HG03066 (cell line): ENCODE data around the gene SLC16A2.
A peak's percentile ranks its signal among the peaks of the same experiment; 100 is the strongest.

ENCODE experiments used
- ATAC-seq: cut with Tn5 transposase; IDR thresholded peaks from one replicate; pipeline ENCODE4 v1.9.1; 2021; ENCODE audit warnings: low read depth; ENCODE audit not compliant: unreplicated experiment

Gene SLC16A2

GRCh38 chrX:74534569-74535038 is 113.3 kb downstream of the SLC16A2 start:
- ATAC-seq: no peak

GRCh38 chrX:74535086-74535407 is 113.8 kb downstream of the SLC16A2 start:
- ATAC-seq: no peak

- peak; percentile 34 for ATAC-seq
These were observed 114.3 kb downstream of the SLC16A2 start for GRCh38 chrX:74535408-74536151.

- ATAC-seq: peak; percentile 66
These were observed 115.0 kb downstream of the SLC16A2 start for GRCh38 chrX:74536152-74536831.

- peak; percentile 27 for ATAC-seq
These were observed 115.6 kb downstream of the SLC16A2 start for GRCh38 chrX:74536832-74537371.

GRCh38 chrX:74540635-74541249 is 119.4 kb downstream of the SLC16A2 start:
- no peak for ATAC-seq

- no peak for ATAC-seq
These were observed 124.7 kb downstream of the SLC16A2 start for GRCh38 chrX:74545880-74546523.

GRCh38 chrX:74546984-74547383 is 125.7 kb downstream of the SLC16A2 start:
- ATAC-seq: no peak

- ATAC-seq: peak; percentile 78
These were observed 129.1 kb downstream of the SLC16A2 start for GRCh38 chrX:74550295-74550802.

- no peak for ATAC-seq
These were observed 130.6 kb downstream of the SLC16A2 start for GRCh38 chrX:74551934-74552333.

- ATAC-seq: no peak
These were observed 136.1 kb downstream of the SLC16A2 start for GRCh38 chrX:74557378-74557777.

- no peak for ATAC-seq
These were observed 156.8 kb downstream of the SLC16A2 start for GRCh38 chrX:74578137-74578536.

- ATAC-seq: no peak
These were observed 158.4 kb downstream of the SLC16A2 start for GRCh38 chrX:74579597-74580198.
